CD14-positive monocyte (primary cell): ENCODE data around the gene CLDN22. TPM values are rescaled to one million over a fixed set of nuclear protein-coding genes. Genes with fewer than 3 reads are reported as not detected.
A peak's percentile ranks its signal among the peaks of the same experiment; 100 is the strongest.

Experiments used
- DNase-seq, 3 donors: peaks; one replicate each; pipeline ENCODE4 v3.0.0-alpha.2; 2011 to 2022
- H2AFZ ChIP-seq: 2 replicates; pipeline ENCODE4 v1.6.0; 2012; ENCODE audit warnings: mild to moderate bottlenecking, low read depth, low read length, inconsistent platforms; ENCODE audit not compliant: insufficient read depth, poor library complexity, severe bottlenecking
- H3K27ac ChIP-seq, 2 donors: 1 replicate in 1 of 2; 2 replicates in 1 of 2; pipeline ENCODE4 v1.5.1; 2012 to 2013; ENCODE audit warnings: low read length in 2 of 2, control low read depth in 1 of 2, inconsistent platforms in 1 of 2, low read depth in 1 of 2, mild to moderate bottlenecking in 1 of 2
- H3K27me3 ChIP-seq, 2 donors: one replicate each; pipeline versions ENCODE4 v1.6.0 to v1.6.1; 2011 to 2013; ENCODE audit warnings: low read length in 2 of 2; ENCODE audit not compliant: control insufficient read depth in 2 of 2, insufficient read depth in 2 of 2
- H3K36me3 ChIP-seq, 2 donors: replicated peaks in 1 of 2; 1 replicate in 1 of 2; 2 replicates in 1 of 2; pipeline versions ENCODE4 v1.5.1 to v1.6.1; 2012 to 2013; ENCODE audit warnings: low read length in 2 of 2, control low read depth in 1 of 2, inconsistent platforms in 1 of 2, mild to moderate bottlenecking in 1 of 2; ENCODE audit not compliant: insufficient read depth in 2 of 2, control insufficient read depth in 1 of 2
- H3K4me1 ChIP-seq, 2 donors: 1 replicate in 1 of 2; 2 replicates in 1 of 2; pipeline versions ENCODE4 v1.5.1 to v1.6.1; 2012 to 2013; ENCODE audit warnings: low read length in 2 of 2, control low read depth in 1 of 2, inconsistent platforms in 1 of 2, mild to moderate bottlenecking in 1 of 2, moderate library complexity in 1 of 2; ENCODE audit not compliant: insufficient read depth in 2 of 2, control insufficient read depth in 1 of 2
- H3K4me2 ChIP-seq: replicated peaks from 2 replicates; pipeline ENCODE3; 2012; ENCODE audit warnings: low read length, moderate library complexity, mild to moderate bottlenecking; ENCODE audit not compliant: poor library complexity, severe bottlenecking; ENCODE audit errors: extremely low read depth
- H3K4me3 ChIP-seq, 3 experiments: fragments of 200-600 bp in 1 of 3; sonication (generic) in 1 of 3; replicated peaks in 1 of 3; 1 replicate in 2 of 3; 2 replicates in 1 of 3; pipeline ENCODE4 v1.5.1; 2011 to 2013; ENCODE audit warnings: low read length in 3 of 3, mild to moderate bottlenecking in 3 of 3, control low read depth in 2 of 3, low read depth in 2 of 3, inconsistent platforms in 1 of 3, moderate library complexity in 1 of 3
- H3K79me2 ChIP-seq: 2 replicates; pipeline ENCODE4 v1.6.0; 2012; ENCODE audit warnings: mild to moderate bottlenecking, control low read depth, inconsistent platforms, low read length, moderate library complexity; ENCODE audit not compliant: insufficient read depth
- H3K9ac ChIP-seq: 2 replicates; pipeline ENCODE4 v1.6.0; 2017; ENCODE audit warnings: low read length, mild to moderate bottlenecking; ENCODE audit not compliant: insufficient read depth, poor library complexity, severe bottlenecking
- H3K9me3 ChIP-seq, 2 donors: replicated peaks in 1 of 2; 1 replicate in 1 of 2; 2 replicates in 1 of 2; pipeline versions ENCODE4 v1.5.1 to v1.6.1; 2012 to 2013; ENCODE audit warnings: low read length in 2 of 2, control low read depth in 1 of 2; ENCODE audit not compliant: control insufficient read depth in 1 of 2, insufficient read depth in 1 of 2
- H4K20me1 ChIP-seq: 2 replicates; pipeline ENCODE4 v1.6.0; 2012; ENCODE audit warnings: mild to moderate bottlenecking, low read length, control low read depth, moderate library complexity; ENCODE audit not compliant: insufficient read depth
- H3K27ac Mint-ChIP-seq, 7 donors: one replicate each; pipeline ENCODE4 v1.8.0; 2020; ENCODE audit warnings: mild to moderate bottlenecking in 7 of 7, mixed read lengths in 7 of 7, moderate library complexity in 6 of 7, inconsistent platforms in 2 of 7
- H3K27me3 Mint-ChIP-seq, 3 donors: one replicate each; pipeline ENCODE4 v1.8.0; 2021 to 2022; ENCODE audit warnings: low read depth in 3 of 3, mild to moderate bottlenecking in 3 of 3, mixed read lengths in 3 of 3, moderate library complexity in 3 of 3, inconsistent platforms in 1 of 3
- H3K36me3 Mint-ChIP-seq, 2 donors: one replicate each; pipeline ENCODE4 v1.8.0; 2020; ENCODE audit warnings: mixed read lengths in 2 of 2, inconsistent platforms in 1 of 2, mild to moderate bottlenecking in 1 of 2
- H3K4me1 Mint-ChIP-seq: one replicate; pipeline ENCODE4 v1.8.0; 2020; ENCODE audit warnings: mild to moderate bottlenecking, mixed read lengths
- H3K4me3 Mint-ChIP-seq, 2 donors: one replicate each; pipeline ENCODE4 v1.8.0; 2020; ENCODE audit warnings: mild to moderate bottlenecking in 2 of 2, mixed read lengths in 2 of 2, moderate library complexity in 1 of 2
- H3K9me3 Mint-ChIP-seq, 7 donors: one replicate each; pipeline ENCODE4 v1.8.0; 2020 to 2022; ENCODE audit warnings: mixed read lengths in 7 of 7, mild to moderate bottlenecking in 6 of 7, moderate library complexity in 6 of 7, inconsistent platforms in 2 of 7
- CTCF ChIP-seq: fragments of 200-600 bp; IDR thresholded peaks from one replicate; pipeline ENCODE4 v1.8.0; 2022; ENCODE audit warnings: antibody characterized with exemption, mild to moderate bottlenecking
- WGBS: methylation state at CpG from one replicate; pipeline ENCODE4 v1.1.5; 2013; ENCODE audit warnings: missing lambda C conversion rate; ENCODE audit not compliant: insufficient coverage; 5-methylcytosine and 5-hydroxymethylcytosine counted together
- intact Hi-C, 2 donors: fragments of 100-400 bp; cut with micrococcal nuclease; formaldehyde crosslinking; loops; one replicate each; pipeline versions ENCODE4 v1.15.0 to v1.15.1; 2023
- polyA plus RNA-seq, 3 donors: library from polyadenylated mRNA; depleted of rRNA in 1 of 3; unstranded in 2 of 3; stranded (reverse) in 1 of 3; fragments of 300-500 nt in 2 of 3; fragments of >200 nt in 1 of 3; fragmentation: Illumina TruSeq in 2 of 3; gene quantifications; 1 replicate in 2 of 3; 2 replicates in 1 of 3; pipeline ENCODE4 v1.2.3, GENCODE V29; 2012 to 2021

Gene CLDN22
- polyA plus RNA-seq, 3 donors: not detected

GRCh38 chr4:183314336-183314735 lies 5.7 kb downstream of the CLDN22 start:
- Histone ChIP-seq H3K4me3 (no peak overlapping the region), H4K20me1 (no peaks in the 10 kb centered on the region), H2AFZ (no peak overlapping the region), H3K36me3 (no peaks in the 10 kb centered on the region), H3K9ac (no peak overlapping the region), H3K4me2 (no peak overlapping the region), H3K4me1 (no peaks in the 10 kb centered on the region), H3K79me2 (no peaks in the 10 kb centered on the region), H3K27ac (no peak overlapping the region), H3K9me3 (no peaks in the 10 kb centered on the region), H3K27me3 (no peaks in the 10 kb centered on the region)
- no peak for DNase-seq
- no peak for TF ChIP-seq CTCF
- Mint-ChIP-seq H3K36me3 (peaks cover 2 to 5% of the 10 kb centered on the region in 2 donors), H3K4me3 (no peak overlapping the region), H3K4me1 (no peaks in the 10 kb centered on the region), H3K27ac (no peak overlapping the region), H3K9me3 (peaks cover 0 to 2% (median 0%) of the 10 kb centered on the region in 7 donors), H3K27me3 (peaks cover 0 to 5% (median 0%) of the 10 kb centered on the region in 3 donors)
- intact Hi-C loops: no loop called here
- 99% methylated on average over 11 of the region's 15 CpGs for WGBS

GRCh38 chr4:183312841-183313240 lies 7.2 kb downstream of the CLDN22 start:
- Histone ChIP-seq H3K4me3 (no peak overlapping the region), H3K4me1 (no peaks in the 10 kb centered on the region), H3K36me3 (no peaks in the 10 kb centered on the region), H3K9me3 (no peaks in the 10 kb centered on the region), H3K27me3 (no peaks in the 10 kb centered on the region), H2AFZ (no peak overlapping the region), H3K9ac (no peak overlapping the region), H3K4me2 (no peak overlapping the region), H3K79me2 (no peaks in the 10 kb centered on the region), H3K27ac (no peak overlapping the region), H4K20me1 (no peaks in the 10 kb centered on the region)
- Mint-ChIP-seq H3K4me3 (no peak overlapping the region), H3K9me3 (peaks cover 0 to 2% (median 0%) of the 10 kb centered on the region in 7 donors), H3K27me3 (peaks cover 0 to 5% (median 0%) of the 10 kb centered on the region in 3 donors), H3K36me3 (peaks cover 2 to 5% of the 10 kb centered on the region in 2 donors), H3K27ac (peak overlapping the region in 1 of 7 donors; percentile 62), H3K4me1 (no peaks in the 10 kb centered on the region)
- intact Hi-C loops: no loop called here
- TF ChIP-seq CTCF: no peak
- no peak for DNase-seq
- WGBS: 98% methylated on average over 4 of the region's 5 CpGs
